OCI-LY7 (cell line): Measurements from ENCODE around the gene TM9SF1.

ENCODE experiments used
- EZH2phosphoT487 ChIP-seq: fragments of 200-600 bp; sonication (generic); IDR thresholded peaks from 2 replicates; pipeline ENCODE4 v1.6.1; 2018; ENCODE audit warnings: low read depth, borderline replicate concordance, mild to moderate bottlenecking, mixed run types, antibody characterized with exemption, low read length, moderate library complexity, mixed read lengths
- TF ChIP-seq, protein P1 (sequence below): fragments of 200-600 bp; sonication (generic); conservative IDR thresholded peaks from 2 replicates; pipeline ENCODE4 v1.5.1; 2014; ENCODE audit warnings: mild to moderate bottlenecking, antibody characterized with exemption, low read length, moderate library complexity, mixed read lengths

DNA sequence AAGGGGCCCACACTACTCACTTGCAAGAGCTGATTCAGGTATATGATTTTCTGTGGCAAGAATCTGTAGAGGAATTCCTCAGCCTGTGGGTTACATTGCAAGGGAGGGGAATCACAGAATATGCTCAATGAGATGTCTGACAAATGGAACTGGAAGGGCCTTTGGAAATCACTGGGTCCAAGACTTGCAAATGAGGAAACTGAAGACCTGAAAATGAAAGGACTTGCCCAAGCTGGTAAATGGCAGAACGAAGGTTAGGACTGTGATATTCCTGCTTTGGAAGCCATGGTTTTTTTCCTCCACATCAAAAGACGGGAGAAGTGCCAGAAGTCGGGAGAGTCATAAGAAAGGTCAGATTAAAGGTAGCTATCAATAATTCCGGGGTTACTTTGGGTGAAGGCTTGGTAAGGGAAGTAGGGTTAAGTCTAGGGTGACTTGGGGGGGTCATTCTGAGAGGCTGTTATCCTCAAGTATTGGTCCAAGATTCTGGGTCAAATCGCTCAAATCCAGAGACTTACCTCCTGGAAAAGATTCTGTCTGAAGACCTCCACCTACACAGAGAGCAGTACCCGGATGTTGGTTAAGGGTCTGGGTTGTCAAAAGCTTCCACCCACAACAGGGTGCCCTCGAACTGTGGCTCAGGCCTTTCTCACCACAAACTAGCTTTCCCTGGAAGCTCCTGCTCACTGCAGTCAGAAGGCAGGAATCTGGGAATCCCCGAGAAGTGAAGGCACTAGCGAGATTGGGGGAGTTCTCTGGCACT, 49.4 kb downstream of the TM9SF1 start:
- TF ChIP-seq, protein P1, sequence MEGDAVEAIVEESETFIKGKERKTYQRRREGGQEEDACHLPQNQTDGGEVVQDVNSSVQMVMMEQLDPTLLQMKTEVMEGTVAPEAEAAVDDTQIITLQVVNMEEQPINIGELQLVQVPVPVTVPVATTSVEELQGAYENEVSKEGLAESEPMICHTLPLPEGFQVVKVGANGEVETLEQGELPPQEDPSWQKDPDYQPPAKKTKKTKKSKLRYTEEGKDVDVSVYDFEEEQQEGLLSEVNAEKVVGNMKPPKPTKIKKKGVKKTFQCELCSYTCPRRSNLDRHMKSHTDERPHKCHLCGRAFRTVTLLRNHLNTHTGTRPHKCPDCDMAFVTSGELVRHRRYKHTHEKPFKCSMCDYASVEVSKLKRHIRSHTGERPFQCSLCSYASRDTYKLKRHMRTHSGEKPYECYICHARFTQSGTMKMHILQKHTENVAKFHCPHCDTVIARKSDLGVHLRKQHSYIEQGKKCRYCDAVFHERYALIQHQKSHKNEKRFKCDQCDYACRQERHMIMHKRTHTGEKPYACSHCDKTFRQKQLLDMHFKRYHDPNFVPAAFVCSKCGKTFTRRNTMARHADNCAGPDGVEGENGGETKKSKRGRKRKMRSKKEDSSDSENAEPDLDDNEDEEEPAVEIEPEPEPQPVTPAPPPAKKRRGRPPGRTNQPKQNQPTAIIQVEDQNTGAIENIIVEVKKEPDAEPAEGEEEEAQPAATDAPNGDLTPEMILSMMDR = no peak
- no peak for TF ChIP-seq EZH2phosphoT487
